GM12878 (cell line): Measurements from ENCODE around the gene PRKAR2B. TPM values are rescaled to one million over a fixed set of nuclear protein-coding genes. Genes with fewer than 3 reads are reported as not detected.

Experiments used
- ATAC-seq: fragments of 200-7000 bp; cut with Tn5 transposase; 3 replicates; pipeline ENCODE4 v1.9.1; 2020; ENCODE audit warnings: mild to moderate bottlenecking, moderate library complexity
- BruUV-seq: library from RNA; stranded (reverse); fragments of 400-500 nt; replicated peaks from 2 replicates; lab custom pipeline; 2021; lab: Mats Ljungman, UMichigan
- CTCF ChIA-PET: fragments of 300-600 bp; sonication (Branson Sonifier 250); formaldehyde crosslinking; extraction: SDS; loops from one replicate; lab custom pipeline; 2021; ENCODE audit warnings: inconsistent platforms; lab: Yijun Ruan, JAX
- POLR2A ChIA-PET: fragments of 350-600 bp; formaldehyde crosslinking; extraction: SDS; loops from one replicate; lab custom pipeline; 2021; ENCODE audit warnings: inconsistent platforms; lab: Charles Lee
- RAD21 ChIA-PET: fragments of 300-600 bp; sonication (Branson Sonifier 250); formaldehyde crosslinking; loops from one replicate; lab custom pipeline; 2023; ENCODE audit warnings: antibody characterized with exemption; ENCODE audit not compliant: unreplicated experiment; lab: Charles Lee
- SMC1A ChIA-PET: fragments of 300-600 bp; sonication (Branson Sonifier 250); formaldehyde crosslinking; loops from one replicate; lab custom pipeline; 2023; ENCODE audit not compliant: unreplicated experiment, uncharacterized antibody; lab: Charles Lee
- DNase-seq: peaks from one replicate; pipeline ENCODE4 v3.0.0-alpha.2; 2011; ENCODE audit warnings: low read depth, low spot score
- FAIRE-seq: peaks from 3 replicates; lab custom pipeline; 2011; peaks lifted over from hg19 to GRCh38; lab: Jason Lieb, UNC
- H2AFZ ChIP-seq: 2 replicates; pipeline ENCODE4 v1.6.0; 2011; ENCODE audit warnings: low read depth, low read length, control low read depth; ENCODE audit not compliant: control insufficient read depth
- H3K27ac ChIP-seq: 2 replicates; pipeline ENCODE4 v1.5.1; 2011; ENCODE audit warnings: control low read depth; ENCODE audit not compliant: control insufficient read depth, insufficient read depth
- H3K27me3 ChIP-seq, 2 experiments: replicated peaks in 1 of 2; 2 replicates each; pipeline versions ENCODE4 v1.6.0 to v1.6.1; 2011; ENCODE audit warnings: low read length in 1 of 2; ENCODE audit not compliant: control insufficient read depth in 2 of 2, insufficient read depth in 2 of 2
- H3K36me3 ChIP-seq, 2 experiments: 2 replicates each; pipeline ENCODE4 v1.5.1; 2011; ENCODE audit warnings: low read length in 1 of 2; ENCODE audit not compliant: control insufficient read depth in 2 of 2, insufficient read depth in 2 of 2
- H3K4me1 ChIP-seq: 2 replicates; pipeline ENCODE4 v1.6.1; 2011; ENCODE audit warnings: mild to moderate bottlenecking, low read length, moderate library complexity, mixed read lengths; ENCODE audit not compliant: control insufficient read depth, insufficient read depth
- H3K4me2 ChIP-seq: 2 replicates; pipeline ENCODE4 v1.6.0; 2011; ENCODE audit warnings: control low read depth; ENCODE audit not compliant: control insufficient read depth, insufficient read depth
- H3K4me3 ChIP-seq: fragments of 200-600 bp; sonication (generic); 2 replicates; pipeline ENCODE4 v1.5.1; 2016
- H3K79me2 ChIP-seq: 2 replicates; pipeline ENCODE4 v1.6.0; 2011; ENCODE audit warnings: low read length; ENCODE audit not compliant: control insufficient read depth, insufficient read depth
- H3K9ac ChIP-seq: 2 replicates; pipeline ENCODE4 v1.8.0; 2011; ENCODE audit warnings: low read length, control low read depth, mixed read lengths; ENCODE audit not compliant: control insufficient read depth, insufficient read depth
- H3K9me3 ChIP-seq: replicated peaks from 3 replicates; pipeline ENCODE4 v1.5.1; 2011; ENCODE audit warnings: mild to moderate bottlenecking, low read length; ENCODE audit not compliant: control insufficient read depth, insufficient read depth
- H4K20me1 ChIP-seq: 2 replicates; pipeline ENCODE4 v1.6.0; 2011; ENCODE audit not compliant: control insufficient read depth, insufficient read depth
- CREM ChIP-seq: IDR thresholded peaks from 2 replicates; pipeline ENCODE4 v1.6.1; 2014; ENCODE audit warnings: antibody characterized with exemption, low read depth
- DPF2 ChIP-seq: fragments of 450-650 bp; IDR thresholded peaks from 2 replicates; pipeline ENCODE4 v1.6.1; 2017; ENCODE audit warnings: mild to moderate bottlenecking
- EED ChIP-seq: sonication (generic); IDR thresholded peaks from 2 replicates; pipeline ENCODE4 v1.6.1; 2016; ENCODE audit warnings: antibody characterized with exemption, low read depth
- IKZF2 ChIP-seq, 2 experiments: fragments of 450-650 bp; IDR thresholded peaks; 2 replicates each; pipeline ENCODE4 v1.6.1; 2017; ENCODE audit warnings: mild to moderate bottlenecking in 2 of 2, moderate library complexity in 2 of 2
- IRF5 ChIP-seq: fragments of 450-650 bp; IDR thresholded peaks from 2 replicates; pipeline ENCODE4 v1.6.1; 2017; ENCODE audit warnings: borderline replicate concordance
- JUND ChIP-seq: IDR thresholded peaks from 2 replicates; pipeline ENCODE4 v1.6.1; 2012; ENCODE audit warnings: low read depth, mild to moderate bottlenecking, low read length, improper control_type of control experiment, moderate library complexity
- KLF5 ChIP-seq: fragments of 450-650 bp; IDR thresholded peaks from 2 replicates; pipeline ENCODE4 v1.6.1; 2014; ENCODE audit warnings: mild to moderate bottlenecking; ENCODE audit not compliant: partially characterized antibody
- MTA2 ChIP-seq: fragments of 450-650 bp; IDR thresholded peaks from 2 replicates; pipeline ENCODE4 v1.6.1; 2016; ENCODE audit warnings: low read depth, mild to moderate bottlenecking, moderate library complexity
- NFIC ChIP-seq: IDR thresholded peaks from 2 replicates; pipeline ENCODE4 v1.6.1; 2012; ENCODE audit warnings: low read depth, mild to moderate bottlenecking, inconsistent platforms, low read length, moderate library complexity
- NKRF ChIP-seq: fragments of 450-650 bp; conservative IDR thresholded peaks from 2 replicates; pipeline ENCODE4 v1.6.1; 2017; ENCODE audit warnings: mild to moderate bottlenecking, moderate library complexity
- RBBP5 ChIP-seq: fragments of 200-600 bp; sonication (generic); conservative IDR thresholded peaks from 2 replicates; pipeline ENCODE4 v1.6.1; 2016
- SMAD1 ChIP-seq: fragments of 450-650 bp; IDR thresholded peaks from 2 replicates; pipeline ENCODE4 v1.6.1; 2018; ENCODE audit warnings: mild to moderate bottlenecking, low read depth; ENCODE audit not compliant: partially characterized antibody
- SP1 ChIP-seq: IDR thresholded peaks from one replicate; pipeline ENCODE4 v1.6.1; 2011; ENCODE audit warnings: low read depth, low read length
- SRF ChIP-seq, 2 experiments: IDR thresholded peaks; 2 replicates each; pipeline ENCODE4 v1.6.1; 2011; ENCODE audit warnings: low read depth in 2 of 2, low read length in 2 of 2, mild to moderate bottlenecking in 1 of 2, moderate library complexity in 1 of 2
- SUPT20H ChIP-seq: IDR thresholded peaks from 2 replicates; pipeline ENCODE4 v1.6.1; 2011; ENCODE audit warnings: low read depth, mild to moderate bottlenecking, low read length, moderate library complexity, borderline replicate concordance; ENCODE audit not compliant: control insufficient read depth
- ZBTB40 ChIP-seq: fragments of 450-650 bp; IDR thresholded peaks from 2 replicates; pipeline ENCODE4 v1.6.1; 2016; ENCODE audit warnings: mild to moderate bottlenecking, moderate library complexity, borderline replicate concordance
- WGBS: methylation state at CpG from one replicate; pipeline ENCODE4 v1.1.6; 2016; ENCODE audit warnings: low lambda C conversion rate; ENCODE audit not compliant: insufficient replicate concordance, insufficient coverage; ENCODE audit errors: missing lambda C conversion rate; 5-methylcytosine and 5-hydroxymethylcytosine counted together
- in situ Hi-C: fragments of 300-500 bp; cut with MboI; formaldehyde crosslinking; loops from 9 replicates; pipeline ENCODE4 v1.14.3; 2018; ENCODE audit warnings: mixed read lengths
- intact Hi-C: fragments of 100-400 bp; cut with micrococcal nuclease; formaldehyde crosslinking; loops from one replicate; pipeline ENCODE4 v1.14.2; 2022; ENCODE audit not compliant: unreplicated experiment
- polyA plus RNA-seq, 11 experiments: library from polyadenylated mRNA; depleted of rRNA in 4 of 11; unstranded in 6 of 11; stranded (reverse) in 5 of 11; fragments of >200 nt; fragmentation: Nextera tagmentation in 4 of 11; fragmentation: Illumina TruSeq in 1 of 11; extraction: Ambion mirVana in 4 of 11; extraction: Trizol in 1 of 11; gene quantifications; 1 replicate in 1 of 11; 2 replicates in 10 of 11; pipeline versions ENCODE4 v1.2.1 to v1.2.3, GENCODE V29; 2011 to 2016; ENCODE audit warnings: inconsistent platforms in 2 of 11, missing spikeins in 2 of 11, low read depth in 1 of 11
- total RNA-seq, 4 experiments: library from RNA; depleted of rRNA in 3 of 4; stranded (reverse); fragments of >200 nt in 3 of 4; fragmentation: Illumina TruSeq in 1 of 4; extraction: Trizol in 1 of 4; gene quantifications; 2 replicates each; pipeline versions ENCODE4 v1.2.1 to v1.2.3, GENCODE V29; 2013 to 2021

The PRKAR2B gene
- total and polyA plus RNA-seq, 10 of the 15 experiments (the other 5 are each of a cell fraction or from before 2014, with no cell fraction given) = 0.01 to 0.18 (median 0.04) TPM; not detected in 4

DNA sequence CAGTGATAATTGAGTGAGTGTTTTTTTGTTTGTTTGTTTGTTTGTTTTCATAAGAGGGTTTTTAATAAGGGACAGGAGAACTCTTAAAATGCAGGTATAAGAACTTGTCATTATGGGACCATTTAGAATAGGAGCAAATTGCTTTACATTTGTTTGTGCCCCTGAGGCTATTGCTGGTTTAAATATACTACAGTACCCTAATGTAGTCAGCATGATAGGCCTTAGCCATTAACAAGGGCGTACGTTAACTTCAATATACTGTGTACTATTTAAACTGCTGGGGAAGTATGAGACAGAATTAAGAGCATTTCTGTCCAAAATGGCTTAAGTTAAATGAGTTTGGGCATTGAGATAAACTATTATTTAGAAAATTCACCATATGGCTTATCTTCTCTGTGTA lies 26.2 kb downstream of the PRKAR2B start:
- intact Hi-C loops (no loop called here), in situ Hi-C loops (no loop called here)
- no peak for ATAC-seq
- H2AFZ ChIP-seq = no peak overlapping the region
- no peaks in the 10 kb centered on the region for H3K79me2 ChIP-seq
- H3K9me3 ChIP-seq = no peaks in the 10 kb centered on the region
- H3K27ac ChIP-seq = no peak overlapping the region
- no peaks in the 10 kb centered on the region for H3K36me3 ChIP-seq
- H3K27me3 ChIP-seq = peaks cover 0 to 2% of the 10 kb centered on the region in 2 experiments; a peak in 1 of 4 replicates
- TF ChIP-seq RBBP5 = no peak
- no peak for TF ChIP-seq MTA2
- no peak for TF ChIP-seq CREM
- TF ChIP-seq KLF5 = no peak
- TF ChIP-seq NFIC = no peak
- no peak for TF ChIP-seq NKRF
- no peak for TF ChIP-seq JUND
- TF ChIP-seq IKZF2 (IDR thresholded peaks at IDR 0.05) = no peak
- TF ChIP-seq EED = no peak
- TF ChIP-seq SRF (IDR thresholded peaks at IDR 0.05; ENCODE audit: low read depth in 2 of 2, low read length in 2 of 2) = no peak
- TF ChIP-seq IRF5 = no peak
- TF ChIP-seq DPF2 = no peak
- no peak for TF ChIP-seq SP1
- TF ChIP-seq SMAD1 = no peak
- TF ChIP-seq SUPT20H = no peak
- no peak for TF ChIP-seq ZBTB40
- no peak overlapping the region for H3K4me3 ChIP-seq
- no peak for FAIRE-seq
- DNase-seq = no peak
- POLR2A ChIA-PET = no interaction called here
- SMC1A ChIA-PET = no interaction called here
- H4K20me1 ChIP-seq = no peaks in the 10 kb centered on the region
- H3K4me2 ChIP-seq = no peak overlapping the region
- RAD21 ChIA-PET = no interaction called here
- CTCF ChIA-PET = no interaction called here
- WGBS = 21% methylated on average over 2 of the region's 2 CpGs
- no peaks in the 10 kb centered on the region for H3K4me1 ChIP-seq
- H3K9ac ChIP-seq = no peak overlapping the region
- no TSS peak for BruUV-seq
